IMR-90 (cell line): ENCODE measurements around the gene PTPRG. TPM values are rescaled to one million over a fixed set of nuclear protein-coding genes. Genes with fewer than 3 reads are reported as not detected.

Source experiments
- ATAC-seq: fragments of 200-7000 bp; cut with Tn5 transposase; 2 replicates; pipeline ENCODE4 v1.9.1; 2020; ENCODE audit warnings: low read depth, mild to moderate bottlenecking, moderate library complexity
- BruUV-seq: library from RNA; stranded (reverse); fragments of 400-500 nt; replicated peaks from 2 replicates; lab custom pipeline; 2021; lab: Mats Ljungman, UMichigan
- CTCF ChIA-PET: fragments of 300-600 bp; formaldehyde crosslinking; extraction: SDS; loops from one replicate; lab custom pipeline; 2021; ENCODE audit warnings: antibody characterized with exemption; lab: Yijun Ruan, JAX
- POLR2A ChIA-PET: fragments of 300-600 bp; sonication (Branson Sonifier 250); formaldehyde crosslinking; loops from one replicate; lab custom pipeline; 2022; ENCODE audit warnings: antibody characterized with exemption; ENCODE audit not compliant: unreplicated experiment; lab: Charles Lee
- DNase-seq: peaks from one replicate; pipeline ENCODE4 v3.0.0; 2013
- H2AFZ ChIP-seq: replicated peaks from 2 replicates; pipeline ENCODE3; 2013; ENCODE audit warnings: low read length, mild to moderate bottlenecking; ENCODE audit not compliant: poor library complexity
- H2AK5ac ChIP-seq: 2 replicates; pipeline ENCODE4 v1.6.1; 2013; ENCODE audit warnings: low read depth, low read length, inconsistent platforms
- H2AK9ac ChIP-seq: replicated peaks from 2 replicates; pipeline ENCODE3; 2013; ENCODE audit warnings: mild to moderate bottlenecking, low read depth, low read length, moderate library complexity; ENCODE audit not compliant: poor library complexity
- H2BK120ac ChIP-seq: 2 replicates; pipeline ENCODE4 v1.6.1; 2013; ENCODE audit warnings: low read depth, low read length, inconsistent platforms
- H2BK15ac ChIP-seq: 3 replicates; pipeline ENCODE4 v1.6.1; 2013; ENCODE audit warnings: low read depth, low read length, inconsistent platforms
- H2BK20ac ChIP-seq: 2 replicates; pipeline ENCODE4 v1.6.1; 2013; ENCODE audit warnings: low read depth, mild to moderate bottlenecking, inconsistent platforms, low read length, moderate library complexity
- H2BK5ac ChIP-seq: 2 replicates; pipeline ENCODE4 v1.6.1; 2013; ENCODE audit warnings: mild to moderate bottlenecking, low read depth, low read length, inconsistent platforms; ENCODE audit not compliant: poor library complexity, severe bottlenecking
- H3K14ac ChIP-seq: replicated peaks from 2 replicates; pipeline ENCODE4 v1.6.1; 2013; ENCODE audit warnings: low read depth, low read length, inconsistent platforms
- H3K18ac ChIP-seq: 2 replicates; pipeline ENCODE4 v1.6.1; 2013; ENCODE audit warnings: low read depth, low read length, control low read depth
- H3K23ac ChIP-seq: 2 replicates; pipeline ENCODE4 v1.6.1; 2013; ENCODE audit warnings: low read depth, low read length, inconsistent platforms
- H3K27ac ChIP-seq: 2 replicates; pipeline ENCODE4 v1.5.1; 2013; ENCODE audit warnings: mild to moderate bottlenecking, control low read depth, low read length; ENCODE audit not compliant: insufficient read depth
- H3K27me3 ChIP-seq: 2 replicates; pipeline ENCODE4 v1.6.1; 2013; ENCODE audit warnings: low read length; ENCODE audit not compliant: control insufficient read depth, insufficient read depth
- H3K36me3 ChIP-seq: 2 replicates; pipeline ENCODE4 v1.6.1; 2013; ENCODE audit warnings: low read length, mixed read lengths; ENCODE audit not compliant: control insufficient read depth, insufficient read depth
- H3K4ac ChIP-seq: 2 replicates; pipeline ENCODE4 v1.6.1; 2013; ENCODE audit warnings: low read depth, low read length, inconsistent platforms
- H3K4me1 ChIP-seq: 2 replicates; pipeline ENCODE4 v1.6.1; 2013; ENCODE audit warnings: low read length, mixed read lengths; ENCODE audit not compliant: control insufficient read depth, insufficient read depth
- H3K4me2 ChIP-seq: 2 replicates; pipeline ENCODE4 v1.6.1; 2013; ENCODE audit warnings: low read depth, mild to moderate bottlenecking, control low read depth, low read length, moderate library complexity
- H3K4me3 ChIP-seq: 2 replicates; pipeline ENCODE4 v1.5.1; 2013; ENCODE audit warnings: low read depth, mild to moderate bottlenecking, control low read depth, low read length, moderate library complexity; ENCODE audit not compliant: insufficient read depth
- H3K56ac ChIP-seq: 2 replicates; pipeline ENCODE4 v1.6.1; 2013; ENCODE audit warnings: low read length, inconsistent platforms; ENCODE audit not compliant: insufficient read depth; ENCODE audit errors: extremely low read depth
- H3K79me1 ChIP-seq, 2 experiments: 2 replicates each; pipeline ENCODE4 v1.6.1; 2013; ENCODE audit warnings: low read length in 2 of 2, inconsistent platforms in 1 of 2, low read depth in 1 of 2
- H3K9ac ChIP-seq: 2 replicates; pipeline ENCODE4 v1.6.1; 2013; ENCODE audit warnings: low read depth, low read length, control low read depth
- H3K9me1 ChIP-seq: 2 replicates; pipeline ENCODE4 v1.6.1; 2013; ENCODE audit warnings: low read length, inconsistent platforms; ENCODE audit not compliant: insufficient read depth
- H3K9me3 ChIP-seq: 2 replicates; pipeline ENCODE4 v1.6.1; 2013; ENCODE audit warnings: low read length; ENCODE audit not compliant: control insufficient read depth, insufficient read depth
- H4K20me1 ChIP-seq: 2 replicates; pipeline ENCODE4 v1.6.1; 2013; ENCODE audit warnings: low read length, inconsistent platforms; ENCODE audit not compliant: insufficient read depth
- H4K5ac ChIP-seq: 2 replicates; pipeline ENCODE4 v1.6.1; 2013; ENCODE audit warnings: mild to moderate bottlenecking, low read depth, low read length, control low read depth
- H4K8ac ChIP-seq, 2 experiments: 2 replicates each; pipeline ENCODE4 v1.6.1; 2013; ENCODE audit warnings: low read depth in 2 of 2, low read length in 2 of 2, control low read depth in 1 of 2, inconsistent platforms in 1 of 2
- H4K91ac ChIP-seq: 2 replicates; pipeline ENCODE4 v1.6.1; 2013; ENCODE audit warnings: low read depth, low read length, inconsistent platforms; ENCODE audit not compliant: insufficient read depth
- BHLHE40 ChIP-seq: fragments of 150-350 bp; IDR thresholded peaks from 2 replicates; pipeline ENCODE4 v1.6.1; 2016; ENCODE audit warnings: mild to moderate bottlenecking, low read depth, low read length
- CEBPB ChIP-seq: IDR thresholded peaks from 2 replicates; pipeline ENCODE4 v1.6.1; 2012; ENCODE audit warnings: low read depth, low read length, improper control_type of control experiment
- CHD1 ChIP-seq: IDR thresholded peaks from 2 replicates; pipeline ENCODE4 v1.6.1; 2012; ENCODE audit warnings: low read depth, low read length, improper control_type of control experiment
- MAZ ChIP-seq: IDR thresholded peaks from 2 replicates; pipeline ENCODE4 v1.6.1; 2012; ENCODE audit warnings: low read depth, mild to moderate bottlenecking, low read length, improper control_type of control experiment, moderate library complexity, borderline replicate concordance
- NFE2L2 ChIP-seq: fragments of 150-350 bp; IDR thresholded peaks from 2 replicates; pipeline ENCODE4 v1.6.1; 2016; ENCODE audit warnings: low read depth, mild to moderate bottlenecking, low read length
- POLR2A ChIP-seq: IDR thresholded peaks from 2 replicates; pipeline ENCODE4 v1.6.1; 2012; ENCODE audit warnings: mild to moderate bottlenecking, low read depth, low read length
- RAD21 ChIP-seq: IDR thresholded peaks from 2 replicates; pipeline ENCODE4 v1.6.1; 2012; ENCODE audit warnings: low read length, improper control_type of control experiment
- RCOR1 ChIP-seq: IDR thresholded peaks from 2 replicates; pipeline ENCODE4 v1.6.1; 2012; ENCODE audit warnings: mild to moderate bottlenecking, low read length, improper control_type of control experiment; ENCODE audit not compliant: insufficient replicate concordance
- RFX5 ChIP-seq: IDR thresholded peaks from 2 replicates; pipeline ENCODE4 v1.8.0; 2012; ENCODE audit warnings: low read depth, mild to moderate bottlenecking, low read length, moderate library complexity
- SMC3 ChIP-seq: fragments of 150-350 bp; IDR thresholded peaks from 2 replicates; pipeline ENCODE4 v1.6.1; 2016; ENCODE audit warnings: low read depth, mild to moderate bottlenecking, antibody characterized with exemption, low read length, moderate library complexity
- WGBS, 2 experiments: methylation state at CpG; one replicate each; pipeline versions ENCODE4 v1.1.5 to v1.1.7; 2013; ENCODE audit warnings: missing lambda C conversion rate in 2 of 2; ENCODE audit not compliant: insufficient read length in 1 of 2; ENCODE audit errors: extremely low coverage in 2 of 2; 5-methylcytosine and 5-hydroxymethylcytosine counted together
- dilution Hi-C: fragments of 300-500 bp; cut with HindIII; formaldehyde crosslinking; loops from one replicate; pipeline ENCODE4 v1.14.3; 2018; ENCODE audit warnings: low sequenced_read_pairs; ENCODE audit not compliant: unreplicated experiment
- in situ Hi-C: fragments of 300-500 bp; cut with MboI; formaldehyde crosslinking; loops from 3 replicates; pipeline ENCODE4 v1.14.3; 2019; ENCODE audit warnings: low sequenced_read_pairs, inconsistent platforms, mixed read lengths
- intact Hi-C: fragments of 100-400 bp; cut with micrococcal nuclease; formaldehyde crosslinking; loops from 2 replicates; pipeline ENCODE4 v1.10.0; 2022
- polyA plus RNA-seq, 3 experiments: library from polyadenylated mRNA; depleted of rRNA; stranded (reverse); fragments of >200 nt; gene quantifications; 2 replicates each; pipeline ENCODE4 v1.2.3, GENCODE V29; 2012; ENCODE audit warnings: low replicate concordance in 1 of 3
- total RNA-seq: library from RNA; depleted of rRNA; stranded (reverse); fragments of >200 nt; gene quantifications from 2 replicates; pipeline ENCODE4 v1.2.3, GENCODE V29; 2012
- TF ChIP-seq, protein P1 (sequence below): fragments of 150-350 bp; IDR thresholded peaks from 2 replicates; pipeline ENCODE4 v1.6.1; 2016; ENCODE audit warnings: low read depth, mild to moderate bottlenecking, low read length, moderate library complexity, borderline replicate concordance

Gene PTPRG
- total and polyA plus RNA-seq, 2 of the 4 experiments (the other 2 are of a cell fraction): 7.7 to 31.0 TPM

DNA sequence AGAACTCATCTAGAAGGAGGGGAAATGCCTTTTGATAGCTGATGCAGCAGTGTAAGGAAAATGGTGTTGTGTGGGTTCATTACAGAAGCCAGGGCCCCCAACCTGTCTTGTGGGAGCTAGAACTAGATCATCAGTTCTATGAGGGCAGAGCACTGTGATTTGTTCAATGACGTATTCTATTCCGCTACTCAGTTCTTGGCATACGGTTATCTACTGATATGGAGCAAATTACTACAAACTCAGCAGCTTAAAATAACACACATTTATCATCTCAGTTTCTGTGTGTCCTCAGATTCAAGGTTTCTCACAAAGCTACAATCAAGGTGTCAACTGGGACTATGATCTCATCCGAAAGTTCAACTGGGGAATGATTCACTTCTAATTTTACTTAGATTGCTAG, 561.4 kb downstream of the PTPRG start:
- no peak overlapping the region for H3K18ac ChIP-seq
- ATAC-seq (no peak), DNase-seq (no peak)
- H4K8ac ChIP-seq: no peak overlapping the region
- H3K56ac ChIP-seq: no peak overlapping the region
- H4K5ac ChIP-seq: no peak overlapping the region
- no peak overlapping the region for H2AK5ac ChIP-seq
- no peak overlapping the region for H3K4me2 ChIP-seq
- no peaks in the 10 kb centered on the region; the same call in 1 of the 2 replicates for H4K20me1 ChIP-seq
- H3K4me1 ChIP-seq: no peaks in the 10 kb centered on the region
- no peak overlapping the region for H2AFZ ChIP-seq
- H3K9me1 ChIP-seq: no peaks in the 10 kb centered on the region
- TF ChIP-seq NFE2L2 (no peak), RFX5 (no peak), SMC3 (no peak), RCOR1 (no peak), MAZ (no peak), RAD21 (no peak), CHD1 (no peak), POLR2A (no peak), CEBPB (no peak), BHLHE40 (no peak)
- TF ChIP-seq, protein P1, sequence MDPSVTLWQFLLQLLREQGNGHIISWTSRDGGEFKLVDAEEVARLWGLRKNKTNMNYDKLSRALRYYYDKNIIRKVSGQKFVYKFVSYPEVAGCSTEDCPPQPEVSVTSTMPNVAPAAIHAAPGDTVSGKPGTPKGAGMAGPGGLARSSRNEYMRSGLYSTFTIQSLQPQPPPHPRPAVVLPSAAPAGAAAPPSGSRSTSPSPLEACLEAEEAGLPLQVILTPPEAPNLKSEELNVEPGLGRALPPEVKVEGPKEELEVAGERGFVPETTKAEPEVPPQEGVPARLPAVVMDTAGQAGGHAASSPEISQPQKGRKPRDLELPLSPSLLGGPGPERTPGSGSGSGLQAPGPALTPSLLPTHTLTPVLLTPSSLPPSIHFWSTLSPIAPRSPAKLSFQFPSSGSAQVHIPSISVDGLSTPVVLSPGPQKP: no peak
- in situ Hi-C loops: no loop called here
- BruUV-seq: no TSS peak
- H2BK15ac ChIP-seq: no peak overlapping the region
- H3K27me3 ChIP-seq: no peaks in the 10 kb centered on the region
- H3K23ac ChIP-seq: no peak overlapping the region
- no peak overlapping the region for H3K4me3 ChIP-seq
- H2AK9ac ChIP-seq: no peak overlapping the region
- H2BK20ac ChIP-seq: no peak overlapping the region
- no peak overlapping the region for H3K14ac ChIP-seq
- no peaks in the 10 kb centered on the region for H3K36me3 ChIP-seq
- intact Hi-C loops: no loop called here
- dilution Hi-C loops: no loop called here
- ChIA-PET POLR2A (no interaction called here), CTCF (interaction anchor here (1.3 kb wide), 1 partner anchor 14 kb away, joined by 4 read pairs; no protein-coding TSS in a partner anchor)
- no peak overlapping the region for H4K91ac ChIP-seq
- peaks cover 4% of the 10 kb centered on the region; the same call in 1 of the 2 replicates for H3K9me3 ChIP-seq
- 100% methylated on average over 1 of the region's 4 CpGs; no CpG with 5 or more reads in 1 of the 2 experiments for WGBS, 2 experiments
- H3K4ac ChIP-seq: no peak overlapping the region
- no peak overlapping the region for H2BK120ac ChIP-seq
- H3K27ac ChIP-seq: no peak overlapping the region
- no peak overlapping the region for H3K9ac ChIP-seq
- H3K79me1 ChIP-seq: no peaks in the 10 kb centered on the region; a peak in 1 of 4 replicates
- no peak overlapping the region for H2BK5ac ChIP-seq
